H1 (cell line): ENCODE data around the gene FOXQ1.

Source experiments
- ATF3 ChIP-seq: IDR thresholded peaks from 2 replicates; pipeline ENCODE4 v1.6.1; 2011; ENCODE audit warnings: low read depth, mild to moderate bottlenecking, low read length; ENCODE audit not compliant: insufficient read depth
- CEBPB ChIP-seq: IDR thresholded peaks from 2 replicates; pipeline ENCODE4 v1.6.1; 2012; ENCODE audit warnings: low read depth, low read length
- CTCF ChIP-seq, 3 experiments: IDR thresholded peaks; 1 replicate in 2 of 3; 2 replicates in 1 of 3; pipeline versions ENCODE4 v1.5.1 to v1.6.1; 2011; ENCODE audit warnings: low read length in 3 of 3, mild to moderate bottlenecking in 3 of 3, inconsistent platforms in 2 of 3, low read depth in 1 of 3, moderate library complexity in 1 of 3; ENCODE audit not compliant: insufficient read depth in 1 of 3; ENCODE audit errors: control extremely low read depth in 1 of 3
- GABPA ChIP-seq: IDR thresholded peaks from 2 replicates; pipeline ENCODE4 v1.6.1; 2011; ENCODE audit warnings: mild to moderate bottlenecking, low read length, moderate library complexity, borderline replicate concordance; ENCODE audit not compliant: insufficient read depth
- HDAC6 ChIP-seq: IDR thresholded peaks from one replicate; pipeline ENCODE4 v1.7.1; 2012; ENCODE audit warnings: low read depth, mild to moderate bottlenecking, inconsistent platforms, low read length, moderate library complexity
- MAFK ChIP-seq: IDR thresholded peaks from 2 replicates; pipeline ENCODE4 v1.6.1; 2012; ENCODE audit warnings: low read depth, mild to moderate bottlenecking, improper control_type of control experiment, low read length
- POLR2A ChIP-seq, 2 experiments: IDR thresholded peaks; 1 replicate in 1 of 2; 2 replicates in 1 of 2; pipeline ENCODE4 v1.6.1; 2011; ENCODE audit warnings: low read depth in 2 of 2, low read length in 2 of 2, mild to moderate bottlenecking in 2 of 2; ENCODE audit errors: control extremely low read depth in 1 of 2
- POLR2AphosphoS5 ChIP-seq: IDR thresholded peaks from 2 replicates; pipeline ENCODE4 v1.6.1; 2011; ENCODE audit warnings: low read depth, low read length
- RNF2 ChIP-seq: fragments of 200-900, 300-1000 bp; sonication (generic); IDR thresholded peaks from 2 replicates; pipeline ENCODE4 v1.7.1; 2016; ENCODE audit warnings: borderline replicate concordance, low read depth, mild to moderate bottlenecking, antibody characterized with exemption, low read length; ENCODE audit not compliant: poor library complexity, severe bottlenecking; ENCODE audit errors: missing control alignments
- SAP30 ChIP-seq: fragments of 300-600 bp; sonication (generic); IDR thresholded peaks from 2 replicates; pipeline ENCODE4 v1.7.1; 2012; ENCODE audit warnings: low read length, moderate library complexity, mild to moderate bottlenecking, inconsistent platforms; ENCODE audit not compliant: insufficient read depth, insufficient replicate concordance
- SP1 ChIP-seq: IDR thresholded peaks from 2 replicates; pipeline ENCODE4 v1.6.1; 2011; ENCODE audit warnings: low read depth, low read length
- USF2 ChIP-seq: IDR thresholded peaks from 2 replicates; pipeline ENCODE4 v1.6.1; 2011; ENCODE audit warnings: low read length, improper control_type of control experiment
- ZNF274 ChIP-seq: IDR thresholded peaks from 2 replicates; pipeline ENCODE4 v1.7.0; 2012; ENCODE audit warnings: low read length, borderline replicate concordance; ENCODE audit errors: extremely low read depth

GRCh38 chr6:1326535-1327121 is 14.7 kb downstream of the FOXQ1 start:
- no peak for TF ChIP-seq HDAC6
- no peak for TF ChIP-seq CTCF (IDR thresholded peaks at IDR 0.05; ENCODE audit: control extremely low read depth in 1 of 3, insufficient read depth in 1 of 3, low read depth in 1 of 3, low read length in 3 of 3)
- TF ChIP-seq SAP30 = no peak
- no peak for TF ChIP-seq GABPA
- no peak for TF ChIP-seq ATF3
- no peak for TF ChIP-seq ZNF274
- no peak for TF ChIP-seq CEBPB
- TF ChIP-seq USF2 = no peak
- TF ChIP-seq MAFK = no peak
- TF ChIP-seq POLR2AphosphoS5 = no peak
- no peak for TF ChIP-seq RNF2
- TF ChIP-seq POLR2A (IDR thresholded peaks at IDR 0.05; ENCODE audit: control extremely low read depth in 1 of 2, low read depth in 2 of 2, low read length in 2 of 2) = no peak
- TF ChIP-seq SP1 = no peak
